ENCODE measurements around the gene PFN1. TPM values are rescaled to one million over a fixed set of nuclear protein-coding genes. Genes with fewer than 3 reads are reported as not detected.

PFN1 gene
- total and polyA plus RNA-seq, 9 of the 15 experiments (the other 6 are each of a cell fraction or from before 2014, with no cell fraction given), result 60.5 to 1,479 (median 456) TPM

- no peak; a peak in 1 of 6 replicates for TF ChIP-seq CTCF (IDR thresholded peaks at IDR 0.05 in 2 of 3, conservative IDR thresholded peaks at IDR 0.05 in 1 of 3; ENCODE audit: insufficient read depth in 2 of 3, low read depth in 1 of 3, low read length in 3 of 3)
- TF ChIP-seq PML (IDR thresholded peaks at IDR 0.05; ENCODE audit: low read length), result peak; percentile 36; the same call in 1 of the 2 replicates
- no peak for TF ChIP-seq ID3 (CRISPR knock-in tag; IDR thresholded peaks at IDR 0.05)
- TF ChIP-seq ID3 (tag; IDR thresholded peaks at IDR 0.05), result no peak
- no peak for TF ChIP-seq GMEB1 (CRISPR knock-in tag; IDR thresholded peaks at IDR 0.05)
- TF ChIP-seq COPS2 (conservative IDR thresholded peaks at IDR 0.05), result no peak
- no peak for TF ChIP-seq SFPQ (IDR thresholded peaks at IDR 0.05; ENCODE audit: low read depth, low read length)
- TF ChIP-seq MNT (conservative IDR thresholded peaks at IDR 0.05), result peak; percentile 40 to 72; a peak in 3 of 4 replicates
- TF ChIP-seq ZBTB9 (CRISPR knock-in tag; IDR thresholded peaks at IDR 0.05), result no peak
- peak; percentile 76; the same call in 1 of the 2 replicates for TF ChIP-seq FOXP1 (CRISPR knock-in tag; IDR thresholded peaks at IDR 0.05)
- TF ChIP-seq GATAD2A (IDR thresholded peaks at IDR 0.05), result no peak
- TF ChIP-seq POLR2A (conservative IDR thresholded peaks at IDR 0.05), result peak; percentile 85
- TF ChIP-seq TARDBP (IDR thresholded peaks at IDR 0.05), result no peak
- TF ChIP-seq MTA3 (IDR thresholded peaks at IDR 0.05; ENCODE audit: borderline replicate concordance), result no peak; the same call in 1 of the 2 replicates
- peak; percentile 88 for TF ChIP-seq ZFX (CRISPR knock-in tag; IDR thresholded peaks at IDR 0.05)
- TF ChIP-seq ZNF175 (CRISPR knock-in tag; IDR thresholded peaks at IDR 0.05; ENCODE audit: low read depth), result no peak
- TF ChIP-seq MAFK (IDR thresholded peaks at IDR 0.05; ENCODE audit: low read length), result no peak
- 0 out of 2 replicates have a peak, but pooled peaks have one; percentile 16 for TF ChIP-seq MYNN (IDR thresholded peaks at IDR 0.05)
- no peak for TF ChIP-seq MYNN (CRISPR knock-in tag; IDR thresholded peaks at IDR 0.05)
These were observed 19.5 kb upstream of the PFN1 start, which contains the start of gene SPAG7 (continued) for GRCh38 chr17:4967539-4968485.
